Right atrium auricular region (tissue), 2 donors: Measurements from ENCODE around the gene GDI1. TPM values are rescaled to one million over a fixed set of nuclear protein-coding genes. Genes with fewer than 3 reads are reported as not detected.

Experiments
- DNase-seq: peaks from one replicate; pipeline ENCODE4 v3.0.0-alpha.2; 2019; ENCODE audit warnings: low spot score
- H3K27ac ChIP-seq, 2 donors: fragments of 200-600 bp; sonication (generic); 1 replicate in 1 of 2; 2 replicates in 1 of 2; pipeline ENCODE4 v1.5.1; 2016 to 2019
- H3K27me3 ChIP-seq, 2 donors: fragments of 200-600 bp; sonication (generic); one replicate each; pipeline versions ENCODE4 v1.5.1 to v1.6.0; 2017 to 2019
- H3K36me3 ChIP-seq: fragments of 200-600 bp; sonication (generic); one replicate; pipeline ENCODE4 v1.5.1; 2016
- H3K4me1 ChIP-seq, 2 donors: fragments of 200-600 bp; sonication (generic); one replicate each; pipeline versions ENCODE4 v1.5.1 to v1.6.0; 2017 to 2019
- H3K4me3 ChIP-seq, 2 donors: fragments of 200-600 bp; sonication (generic); 1 replicate in 1 of 2; 2 replicates in 1 of 2; pipeline ENCODE4 v1.5.1; 2017 to 2019; ENCODE audit warnings: mild to moderate bottlenecking in 1 of 2, moderate library complexity in 1 of 2
- H3K9me3 ChIP-seq, 2 donors: fragments of 200-600 bp; sonication (generic); one replicate each; pipeline ENCODE4 v1.5.1; 2019
- CTCF ChIP-seq, 2 donors: fragments of 200-600 bp; sonication (generic); IDR thresholded peaks; one replicate each; pipeline ENCODE4 v1.5.1; 2019; ENCODE audit warnings: antibody characterized with exemption in 2 of 2
- total RNA-seq, 2 donors: library from RNA; depleted of rRNA; stranded (reverse); fragments of >200 nt; gene quantifications; one replicate each; pipeline ENCODE4 v1.1.0, GENCODE V29; 2016

The GDI1 gene
- total RNA-seq, 2 donors from 2014 or later = 73.8 to 116 TPM

GRCh38 chrX:154402622-154403127 lies 34.3 kb upstream of the GDI1 start:
- no peaks in the 10 kb centered on the region for H3K9me3 ChIP-seq
- peaks cover 0 to 14% of the 10 kb centered on the region in 2 donors for H3K4me1 ChIP-seq
- DNase-seq = no peak
- no peak overlapping the region for H3K4me3 ChIP-seq
- no peaks in the 10 kb centered on the region for H3K27me3 ChIP-seq
- H3K36me3 ChIP-seq = peaks cover 27% of the 10 kb centered on the region
- TF ChIP-seq CTCF (IDR thresholded peaks at IDR 0.05) = no peak
- H3K27ac ChIP-seq = no peak overlapping the region

DNA sequence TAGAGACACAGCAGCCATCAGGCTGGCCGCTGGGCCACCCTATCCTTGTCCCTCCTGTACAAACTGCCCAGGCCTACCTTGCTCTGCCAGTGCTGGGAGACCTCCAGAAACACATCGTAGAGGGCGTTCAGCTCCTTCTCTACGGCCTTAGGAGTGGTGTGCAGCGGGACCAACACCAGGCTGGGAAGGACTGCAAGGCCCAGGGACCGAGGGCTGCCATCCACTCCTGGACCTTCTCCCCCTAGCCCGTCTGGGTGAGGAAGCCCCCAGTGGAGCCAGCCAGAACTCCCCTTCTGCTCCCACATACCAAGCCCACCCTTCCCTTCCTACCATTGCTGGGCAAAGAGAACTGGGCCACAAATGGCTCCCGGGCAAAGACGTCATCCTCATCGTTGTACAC lies 33.8 kb upstream of the GDI1 start:
- no peak for TF ChIP-seq CTCF (IDR thresholded peaks at IDR 0.05)
- no peaks in the 10 kb centered on the region for H3K27me3 ChIP-seq
- no peak for DNase-seq
- H3K27ac ChIP-seq = no peak overlapping the region
- H3K4me1 ChIP-seq = peaks cover 0 to 14% of the 10 kb centered on the region in 2 donors
- peaks cover 27% of the 10 kb centered on the region for H3K36me3 ChIP-seq
- no peaks in the 10 kb centered on the region for H3K9me3 ChIP-seq
- no peak overlapping the region for H3K4me3 ChIP-seq

DNA sequence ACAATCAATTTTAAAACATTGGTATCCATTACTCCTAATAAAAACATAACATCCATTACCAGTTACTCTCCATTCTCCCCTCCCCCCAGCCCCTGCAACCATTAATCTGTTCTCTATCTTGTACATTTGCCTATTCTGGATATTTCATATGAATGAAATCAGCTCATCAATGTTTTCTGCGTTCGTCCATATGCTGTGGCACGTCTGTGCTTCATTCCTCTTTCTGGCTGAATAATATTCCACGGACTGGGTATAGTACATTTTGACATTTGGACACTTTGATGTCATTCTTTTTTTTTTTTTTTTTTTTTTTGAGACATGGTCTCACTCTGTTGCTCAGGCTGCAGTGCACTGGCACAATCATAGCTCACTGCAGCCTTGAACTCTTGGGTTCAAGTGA lies 33.1 kb upstream of the GDI1 start:
- no peak for TF ChIP-seq CTCF (IDR thresholded peaks at IDR 0.05)
- H3K4me1 ChIP-seq = peaks cover 0 to 14% of the 10 kb centered on the region in 2 donors
- no peak overlapping the region for H3K4me3 ChIP-seq
- no peak overlapping the region for H3K27ac ChIP-seq
- no peak for DNase-seq
- peaks cover 27% of the 10 kb centered on the region for H3K36me3 ChIP-seq
- H3K27me3 ChIP-seq = no peaks in the 10 kb centered on the region
- no peaks in the 10 kb centered on the region for H3K9me3 ChIP-seq

GRCh38 chrX:154404625-154405192 lies 32.2 kb upstream of the GDI1 start:
- Histone ChIP-seq H3K4me1 (peaks cover 0 to 12% of the 10 kb centered on the region in 2 donors), H3K4me3 (no peak overlapping the region), H3K27me3 (no peaks in the 10 kb centered on the region), H3K9me3 (no peaks in the 10 kb centered on the region), H3K36me3 (peaks cover 19% of the 10 kb centered on the region), H3K27ac (no peak overlapping the region)
- no peak for TF ChIP-seq CTCF (IDR thresholded peaks at IDR 0.05)
- DNase-seq = no peak

GRCh38 chrX:154408659-154409221 lies 28.2 kb upstream of the GDI1 start:
- peak overlapping the region; percentile 29 to 36 for H3K4me3 ChIP-seq
- peak overlapping the region; percentile 49 to 70 for H3K27ac ChIP-seq
- no peaks in the 10 kb centered on the region for H3K9me3 ChIP-seq
- H3K4me1 ChIP-seq = peaks cover 0 to 21% of the 10 kb centered on the region in 2 donors
- H3K36me3 ChIP-seq = no peaks in the 10 kb centered on the region
- H3K27me3 ChIP-seq = no peaks in the 10 kb centered on the region
- no peak for DNase-seq
- TF ChIP-seq CTCF (IDR thresholded peaks at IDR 0.05) = no peak
